Fibroblast of lung (primary cell): ENCODE results near the gene RPL23. TPM values are rescaled to one million over a fixed set of nuclear protein-coding genes. Genes with fewer than 3 reads are reported as not detected.

Experiments used
- DNase-seq, 2 donors: peaks; one replicate each; pipeline versions ENCODE4 v3.0.0 to v3.0.0-alpha.2; 2010; ENCODE audit warnings: low read depth in 2 of 2
- H2AFZ ChIP-seq: 2 replicates; pipeline ENCODE4 v1.5.1; 2012; ENCODE audit warnings: low read length, control low read depth, inconsistent platforms
- H3K27ac ChIP-seq: 2 replicates; pipeline ENCODE4 v1.5.1; 2011; ENCODE audit warnings: low read length, control low read depth; ENCODE audit not compliant: insufficient read depth
- H3K27me3 ChIP-seq: 2 replicates; pipeline ENCODE4 v1.5.1; 2011; ENCODE audit warnings: mild to moderate bottlenecking, low read length; ENCODE audit not compliant: control insufficient read depth, insufficient read depth
- H3K36me3 ChIP-seq: 2 replicates; pipeline ENCODE4 v1.5.1; 2011; ENCODE audit warnings: low read length; ENCODE audit not compliant: control insufficient read depth, insufficient read depth
- H3K4me1 ChIP-seq: 2 replicates; pipeline ENCODE4 v1.5.1; 2011; ENCODE audit warnings: low read length; ENCODE audit not compliant: control insufficient read depth, insufficient read depth; ENCODE audit errors: extremely low read depth
- H3K4me2 ChIP-seq: 2 replicates; pipeline ENCODE4 v1.5.1; 2011; ENCODE audit warnings: low read length, control low read depth; ENCODE audit not compliant: insufficient read depth; ENCODE audit errors: extremely low read depth
- H3K4me3 ChIP-seq, 4 experiments: fragments of 200-600 bp in 1 of 4; sonication (generic) in 1 of 4; replicated peaks in 1 of 4; 2 replicates each; pipeline ENCODE4 v1.5.1; 2011 to 2016; ENCODE audit warnings: low read length in 4 of 4, low read depth in 3 of 4, mild to moderate bottlenecking in 3 of 4, control low read depth in 2 of 4, inconsistent platforms in 1 of 4, mixed read lengths in 1 of 4; ENCODE audit not compliant: insufficient read depth in 1 of 4; ENCODE audit errors: control extremely low read depth in 1 of 4
- H3K79me2 ChIP-seq: 2 replicates; pipeline ENCODE4 v1.5.1; 2012; ENCODE audit warnings: mild to moderate bottlenecking, low read length, inconsistent platforms; ENCODE audit not compliant: control insufficient read depth, insufficient read depth
- H3K9ac ChIP-seq: 2 replicates; pipeline ENCODE4 v1.5.1; 2011; ENCODE audit warnings: mild to moderate bottlenecking, low read length, control low read depth; ENCODE audit not compliant: insufficient read depth
- H3K9me3 ChIP-seq: 2 replicates; pipeline ENCODE4 v1.5.1; 2012; ENCODE audit warnings: low read depth, low read length; ENCODE audit not compliant: control insufficient read depth, insufficient read depth
- H4K20me1 ChIP-seq: 2 replicates; pipeline ENCODE4 v1.5.1; 2011; ENCODE audit warnings: low read length; ENCODE audit not compliant: control insufficient read depth, insufficient read depth; ENCODE audit errors: extremely low read depth
- EZH2 ChIP-seq: IDR thresholded peaks from 2 replicates; pipeline ENCODE4 v1.5.1; 2012; ENCODE audit warnings: low read length, control low read depth, mild to moderate bottlenecking; ENCODE audit errors: missing control alignments
- polyA plus RNA-seq, 2 donors: library from polyadenylated mRNA; depleted of rRNA in 1 of 2; stranded (reverse) in 1 of 2; unstranded in 1 of 2; fragments of >200 nt; gene quantifications; 2 replicates each; pipeline ENCODE4 v1.2.1, GENCODE V29; 2011 to 2012; ENCODE audit warnings: missing spikeins in 1 of 2
- total RNA-seq: library from RNA; depleted of rRNA; stranded (reverse); fragments of >200 nt; gene quantifications from 2 replicates; pipeline ENCODE4 v1.2.1, GENCODE V29; 2014
- TF ChIP-seq, protein P1 (sequence below), 2 donors: IDR thresholded peaks in 1 of 2; conservative IDR thresholded peaks in 1 of 2; 1 replicate in 1 of 2; 2 replicates in 1 of 2; pipeline ENCODE4 v1.5.1; 2011 to 2012; ENCODE audit warnings: low read length in 2 of 2, control low read depth in 1 of 2, inconsistent platforms in 1 of 2, low read depth in 1 of 2, mild to moderate bottlenecking in 1 of 2

RPL23 gene
- total and polyA plus RNA-seq, 2 donors (not counting 1 experiment from before 2014, with no cell fraction given): 1,552 to 2,693 TPM

- DNase-seq: peak; percentile 44 to 58
- Histone ChIP-seq H3K4me1 (peaks cover 11% of the 10 kb centered on the region), H3K27me3 (no peaks in the 10 kb centered on the region), H2AFZ (peak overlapping the region; percentile 66), H3K79me2 (peaks cover 46% of the 10 kb centered on the region), H3K36me3 (no peaks in the 10 kb centered on the region), H3K9me3 (no peaks in the 10 kb centered on the region), H3K9ac (peak overlapping the region; percentile 71), H3K27ac (peak overlapping the region; percentile 96), H3K4me3 (peak overlapping the region; percentile 54 to 85 (median 80)), H4K20me1 (no peaks in the 10 kb centered on the region), H3K4me2 (peak overlapping the region; percentile 79)
- TF ChIP-seq, protein P1, sequence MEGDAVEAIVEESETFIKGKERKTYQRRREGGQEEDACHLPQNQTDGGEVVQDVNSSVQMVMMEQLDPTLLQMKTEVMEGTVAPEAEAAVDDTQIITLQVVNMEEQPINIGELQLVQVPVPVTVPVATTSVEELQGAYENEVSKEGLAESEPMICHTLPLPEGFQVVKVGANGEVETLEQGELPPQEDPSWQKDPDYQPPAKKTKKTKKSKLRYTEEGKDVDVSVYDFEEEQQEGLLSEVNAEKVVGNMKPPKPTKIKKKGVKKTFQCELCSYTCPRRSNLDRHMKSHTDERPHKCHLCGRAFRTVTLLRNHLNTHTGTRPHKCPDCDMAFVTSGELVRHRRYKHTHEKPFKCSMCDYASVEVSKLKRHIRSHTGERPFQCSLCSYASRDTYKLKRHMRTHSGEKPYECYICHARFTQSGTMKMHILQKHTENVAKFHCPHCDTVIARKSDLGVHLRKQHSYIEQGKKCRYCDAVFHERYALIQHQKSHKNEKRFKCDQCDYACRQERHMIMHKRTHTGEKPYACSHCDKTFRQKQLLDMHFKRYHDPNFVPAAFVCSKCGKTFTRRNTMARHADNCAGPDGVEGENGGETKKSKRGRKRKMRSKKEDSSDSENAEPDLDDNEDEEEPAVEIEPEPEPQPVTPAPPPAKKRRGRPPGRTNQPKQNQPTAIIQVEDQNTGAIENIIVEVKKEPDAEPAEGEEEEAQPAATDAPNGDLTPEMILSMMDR (conservative IDR thresholded peaks at IDR 0.05 in 1 of 2, IDR thresholded peaks at IDR 0.05 in 1 of 2; ENCODE audit: low read depth in 1 of 2, low read length in 2 of 2): no peak
- TF ChIP-seq EZH2: no peak
These were observed 54.7 kb downstream of the RPL23 start for GRCh38 chr17:38798614-38799500.

Other genes starting within 250 kb of the RPL23 start
- gene SRCIN1, start 247.8 kb downstream of the RPL23 start, total RNA-seq: under 0.01 TPM in 1 of 2 replicates, not detected in the other
- not detected in 2 replicates for gene SRCIN1, start 247.8 kb downstream of the RPL23 start, polyA plus RNA-seq
- gene EPOP, start 178.8 kb downstream of the RPL23 start, total RNA-seq: 0.26 and 0.33 TPM in 2 replicates
- 0.14 and 0.24 TPM in 2 replicates for gene EPOP, start 178.8 kb downstream of the RPL23 start, polyA plus RNA-seq
- 17.7 and 20.0 TPM in 2 replicates for gene MLLT6, start 148.4 kb downstream of the RPL23 start, total RNA-seq
- gene MLLT6, start 148.4 kb downstream of the RPL23 start, polyA plus RNA-seq: 14.3 and 15.4 TPM in 2 replicates
- 4.0 and 4.4 TPM in 2 replicates for gene CISD3, start 123.4 kb downstream of the RPL23 start, total RNA-seq
- 5.7 and 7.6 TPM in 2 replicates for gene CISD3, start 123.4 kb downstream of the RPL23 start, polyA plus RNA-seq
- 2.3 and 4.0 TPM in 2 replicates for gene PCGF2, start 105.4 kb downstream of the RPL23 start, total RNA-seq
- gene PCGF2, start 105.4 kb downstream of the RPL23 start, polyA plus RNA-seq: 8.0 and 10.5 TPM in 2 replicates
- gene PSMB3, start 101.0 kb downstream of the RPL23 start, total RNA-seq: 215 and 299 TPM in 2 replicates
- gene PSMB3, start 101.0 kb downstream of the RPL23 start, polyA plus RNA-seq: 210 and 334 TPM in 2 replicates
- gene PIP4K2B, start 54.2 kb downstream of the RPL23 start, total RNA-seq: 38.5 and 43.8 TPM in 2 replicates
- 30.6 and 33.5 TPM in 2 replicates for gene PIP4K2B, start 54.2 kb downstream of the RPL23 start, polyA plus RNA-seq
- gene CWC25, start 28.4 kb downstream of the RPL23 start, total RNA-seq: 9.8 and 10.9 TPM in 2 replicates
- gene CWC25, start 28.4 kb downstream of the RPL23 start, polyA plus RNA-seq: 14.4 and 15.6 TPM in 2 replicates
- gene LASP1, start 16.3 kb upstream of the RPL23 start, total RNA-seq: 58.8 and 79.8 TPM in 2 replicates
- 159 and 208 TPM in 2 replicates for gene LASP1, start 16.3 kb upstream of the RPL23 start, polyA plus RNA-seq
- under 0.01 and 0.17 TPM in 2 replicates for gene FBXO47, start 113.7 kb upstream of the RPL23 start, total RNA-seq
- 0.05 TPM in 1 of 2 replicates, not detected in the other for gene FBXO47, start 113.7 kb upstream of the RPL23 start, polyA plus RNA-seq